AG04449 (cell line): ENCODE measurements around the gene NRIP2.

Experiments
- CTCF ChIA-PET: fragments of 350-600 bp; formaldehyde crosslinking; extraction: SDS; loops from one replicate; lab custom pipeline; 2021; ENCODE audit warnings: antibody characterized with exemption; lab: Yijun Ruan, JAX
- POLR2A ChIA-PET: fragments of 400-600, 350-600 bp; formaldehyde crosslinking; extraction: SDS; loops from one replicate; lab custom pipeline; 2020; ENCODE audit warnings: antibody characterized with exemption, inconsistent platforms; lab: Yijun Ruan, JAX
- DNase-seq: peaks from one replicate; pipeline ENCODE4 v3.0.0-alpha.2; 2010; ENCODE audit warnings: low read depth, low spot score
- H3K4me3 ChIP-seq: 2 replicates; pipeline ENCODE4 v1.5.1; 2011; ENCODE audit warnings: low read depth, mild to moderate bottlenecking, control low read depth, low read length
- TF ChIP-seq, protein P1 (sequence below): IDR thresholded peaks from one replicate; pipeline ENCODE4 v1.5.1; 2011; ENCODE audit warnings: mild to moderate bottlenecking, moderate library complexity, low read length, control low read depth, inconsistent platforms; ENCODE audit not compliant: insufficient read depth; ENCODE audit errors: missing control alignments

Gene NRIP2

DNA sequence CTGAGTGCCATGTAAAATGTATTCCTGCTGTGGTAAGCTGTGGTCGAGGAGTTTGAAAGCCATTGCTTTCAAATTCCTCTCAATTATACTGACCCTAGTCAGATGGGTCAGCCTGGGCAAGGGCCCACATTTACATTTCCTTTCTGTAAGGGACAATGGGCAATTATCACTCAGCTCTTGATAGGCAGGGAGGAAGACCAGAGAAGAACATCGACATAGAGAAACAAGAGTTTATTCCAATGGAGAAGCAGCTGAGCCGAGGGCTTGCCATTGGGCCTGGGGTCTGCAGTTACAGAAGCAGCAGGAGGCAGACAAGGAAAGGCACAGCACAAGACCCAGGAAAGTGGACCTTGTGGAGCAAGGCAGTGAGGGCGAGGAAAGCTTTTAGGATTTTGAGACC is 9.7 kb downstream of the NRIP2 start:
- TF ChIP-seq, protein P1, sequence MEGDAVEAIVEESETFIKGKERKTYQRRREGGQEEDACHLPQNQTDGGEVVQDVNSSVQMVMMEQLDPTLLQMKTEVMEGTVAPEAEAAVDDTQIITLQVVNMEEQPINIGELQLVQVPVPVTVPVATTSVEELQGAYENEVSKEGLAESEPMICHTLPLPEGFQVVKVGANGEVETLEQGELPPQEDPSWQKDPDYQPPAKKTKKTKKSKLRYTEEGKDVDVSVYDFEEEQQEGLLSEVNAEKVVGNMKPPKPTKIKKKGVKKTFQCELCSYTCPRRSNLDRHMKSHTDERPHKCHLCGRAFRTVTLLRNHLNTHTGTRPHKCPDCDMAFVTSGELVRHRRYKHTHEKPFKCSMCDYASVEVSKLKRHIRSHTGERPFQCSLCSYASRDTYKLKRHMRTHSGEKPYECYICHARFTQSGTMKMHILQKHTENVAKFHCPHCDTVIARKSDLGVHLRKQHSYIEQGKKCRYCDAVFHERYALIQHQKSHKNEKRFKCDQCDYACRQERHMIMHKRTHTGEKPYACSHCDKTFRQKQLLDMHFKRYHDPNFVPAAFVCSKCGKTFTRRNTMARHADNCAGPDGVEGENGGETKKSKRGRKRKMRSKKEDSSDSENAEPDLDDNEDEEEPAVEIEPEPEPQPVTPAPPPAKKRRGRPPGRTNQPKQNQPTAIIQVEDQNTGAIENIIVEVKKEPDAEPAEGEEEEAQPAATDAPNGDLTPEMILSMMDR, result no peak
- no peak for DNase-seq
- ChIA-PET CTCF (interaction anchor here (1.0 to 3.5 kb wide), 4 partner anchors 9 to 41 kb away, joined by 3 to 15 read pairs (median 6); partner anchors contain the start of genes ITFG2 and NRIP2), POLR2A (no interaction called here)
- H3K4me3 ChIP-seq, result no peak overlapping the region

DNA sequence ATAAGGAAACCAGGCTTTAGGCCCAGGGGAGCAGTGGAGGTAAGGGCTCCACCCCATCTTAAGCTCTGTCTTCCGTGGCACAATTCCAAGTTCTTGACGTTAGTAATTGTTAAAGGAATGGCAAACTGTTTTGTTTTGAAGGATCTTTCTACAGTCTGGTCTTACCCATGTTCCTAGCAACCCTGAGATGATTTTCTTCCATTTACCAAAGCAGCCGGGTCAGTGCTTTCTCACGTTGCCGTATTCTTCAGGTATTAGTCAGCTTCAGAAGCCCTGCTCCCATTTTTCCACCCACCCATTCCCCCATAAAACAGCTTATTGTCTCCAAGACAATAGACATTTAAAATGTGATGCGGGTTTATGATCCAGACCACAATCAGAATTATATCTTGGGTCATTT is 10.3 kb downstream of the NRIP2 start:
- H3K4me3 ChIP-seq, result no peak overlapping the region
- TF ChIP-seq, protein P1, result no peak
- DNase-seq, result no peak
- POLR2A ChIA-PET, result no interaction called here
- CTCF ChIA-PET, result interaction anchor here (1.0 to 3.5 kb wide), 4 partner anchors 9 to 40 kb away, joined by 3 to 15 read pairs (median 6); partner anchors contain the start of genes ITFG2 and NRIP2

DNA sequence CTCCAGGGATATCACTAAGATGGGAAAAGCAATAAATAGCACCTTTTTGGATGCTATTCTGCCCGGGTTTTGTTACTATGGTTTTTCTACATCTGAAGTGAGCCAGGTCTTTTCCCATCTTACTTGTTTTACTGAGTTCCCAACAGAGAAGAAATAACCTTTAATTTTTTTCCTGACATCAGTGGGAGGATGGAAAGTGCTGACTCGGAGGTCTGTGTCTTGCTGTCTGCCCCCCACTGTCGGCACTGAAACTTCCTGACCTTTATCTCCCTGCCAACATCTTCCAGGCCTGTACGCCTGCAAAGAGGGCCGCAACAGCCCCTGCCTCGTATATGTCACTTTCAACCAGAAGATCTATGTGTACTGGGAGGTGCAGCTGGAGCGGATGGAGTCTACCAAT is 11.4 kb downstream of the NRIP2 start:
- ChIA-PET POLR2A (no interaction called here), CTCF (interaction anchor here (1.3 to 1.4 kb wide), 2 partner anchors 11 to 22 kb away, joined by 3 to 4 read pairs; partner anchors contain the start of gene ITFG2)
- TF ChIP-seq, protein P1, result no peak
- no peak overlapping the region for H3K4me3 ChIP-seq
- DNase-seq, result no peak

DNA sequence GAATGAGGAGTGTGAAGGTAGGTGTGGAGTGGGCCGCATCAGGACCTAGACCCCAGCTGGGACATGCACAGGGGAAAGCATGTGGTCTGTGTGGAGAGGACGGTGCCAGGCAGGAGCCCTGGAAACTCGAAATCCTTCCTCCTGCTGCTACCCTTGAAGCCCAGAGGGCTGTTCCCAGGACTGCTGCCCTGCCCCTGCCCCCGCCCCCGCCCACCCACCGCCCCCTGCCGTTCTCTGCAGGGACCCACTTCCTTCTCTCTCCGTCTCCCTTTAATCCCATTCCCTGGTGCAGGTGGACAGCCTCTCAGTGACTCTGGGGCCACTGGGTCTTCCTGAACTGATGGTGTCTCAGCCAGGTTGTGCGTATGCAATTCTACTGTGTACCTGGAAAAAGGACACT is 14.4 kb downstream of the NRIP2 start:
- ChIA-PET POLR2A (no interaction called here), CTCF (no interaction called here)
- TF ChIP-seq, protein P1, result no peak
- no peak overlapping the region for H3K4me3 ChIP-seq
- no peak for DNase-seq

DNA sequence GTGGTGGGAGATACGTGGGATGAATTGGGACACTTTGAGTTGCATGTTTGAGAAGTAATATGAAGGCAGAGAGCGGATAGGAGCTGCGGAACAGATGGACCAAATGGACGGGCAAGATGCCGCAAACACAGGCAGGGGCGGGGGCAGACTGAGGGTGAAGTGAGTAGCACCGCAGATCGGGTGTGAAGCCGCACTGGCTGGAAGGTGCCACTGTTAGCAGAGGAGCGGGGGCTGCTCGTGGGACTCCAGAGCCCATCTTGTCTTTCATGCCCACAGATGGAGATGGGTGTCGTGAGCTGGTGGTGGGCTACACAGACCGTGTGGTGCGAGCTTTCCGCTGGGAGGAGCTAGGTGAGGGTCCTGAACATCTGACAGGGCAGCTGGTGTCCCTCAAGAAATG is 15.0 kb downstream of the NRIP2 start:
- ChIA-PET CTCF (no interaction called here), POLR2A (no interaction called here)
- TF ChIP-seq, protein P1, result no peak
- no peak overlapping the region for H3K4me3 ChIP-seq
- DNase-seq, result no peak

DNA sequence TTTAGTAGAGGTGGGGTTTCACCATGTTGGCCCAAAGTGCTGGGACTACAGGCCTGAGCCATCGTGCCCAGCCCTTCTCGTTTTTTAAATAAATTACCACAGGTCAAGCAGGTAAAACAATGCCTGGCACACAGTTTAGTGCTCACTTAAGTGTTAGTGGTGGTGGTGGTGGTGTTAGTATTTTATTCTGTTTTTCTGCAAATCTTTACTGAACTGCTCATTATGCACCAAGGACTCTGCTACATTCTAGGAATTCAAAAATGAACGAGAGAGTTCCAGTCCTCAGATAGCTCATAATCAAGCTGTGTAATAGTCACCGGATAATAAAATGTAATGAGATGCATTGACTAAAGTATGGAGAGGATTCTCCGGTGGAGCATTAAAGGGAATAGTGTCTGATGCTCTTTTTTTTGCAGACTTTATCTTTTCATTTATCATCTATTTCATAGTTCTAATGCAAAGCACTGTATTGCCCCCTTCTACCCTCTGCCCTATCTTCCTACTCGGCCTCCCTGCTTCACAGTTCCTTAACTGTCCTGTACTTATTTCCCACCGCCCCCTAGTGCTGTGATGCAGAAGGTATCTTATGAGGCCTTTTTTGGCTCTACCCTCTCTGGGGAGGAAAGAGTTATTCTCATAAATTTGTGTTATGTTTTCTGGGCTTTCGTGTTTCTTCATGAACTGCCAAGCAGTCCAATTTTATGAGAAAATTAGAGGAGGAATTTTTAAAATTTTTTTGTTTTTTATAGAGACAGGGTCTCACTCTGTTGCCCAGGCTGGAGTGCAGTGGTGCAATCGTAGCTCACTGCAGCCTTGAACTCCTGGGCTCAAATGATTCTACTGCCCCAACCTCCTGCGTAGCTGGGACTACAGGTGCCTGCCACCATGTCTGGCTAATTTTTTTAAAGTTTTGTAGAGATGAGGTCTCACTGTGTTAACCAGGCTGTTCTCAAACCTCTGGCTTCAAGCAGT is 21.3 kb downstream of the NRIP2 start:
- TF ChIP-seq, protein P1, result peak; percentile 73
- CTCF ChIA-PET, result interaction anchor here (0.7 to 3.1 kb wide), 16 partner anchors 9 to 130 kb away, joined by 3 to 15 read pairs (median 6); partner anchors contain the start of gene FKBP4
- DNase-seq, result peak; percentile 26
- peak overlapping the region; percentile 72 for H3K4me3 ChIP-seq
- POLR2A ChIA-PET, result interaction anchor here (1.0 to 1.7 kb wide), 3 partner anchors 9 to 221 kb away, joined by 3 to 7 read pairs (median 3); no protein-coding TSS in a partner anchor
